Neural progenitor cell (in vitro differentiated cells): ENCODE data around the gene JAM2. TPM values are rescaled to one million over a fixed set of nuclear protein-coding genes. Genes with fewer than 3 reads are reported as not detected.
"Not testable (repeated sequence)": the region's sequence is repeated elsewhere in the genome, so short reads cannot be mapped to it uniquely, and the experiment has no call there.

Experiments
- DNase-seq: peaks from one replicate; pipeline ENCODE4 v3.0.0-alpha.2; 2016; ENCODE audit warnings: low spot score
- H2AFZ ChIP-seq: fragments of 200-600 bp; sonication (generic); replicated peaks from 2 replicates; pipeline ENCODE4 v1.6.1; 2016; ENCODE audit warnings: antibody characterized with exemption
- H3F3A ChIP-seq: fragments of 200-600 bp; sonication (generic); 2 replicates; pipeline ENCODE4 v1.6.1; 2016; ENCODE audit warnings: antibody characterized with exemption, low read depth
- H3K27ac ChIP-seq: fragments of 200-600 bp; sonication (generic); 2 replicates; pipeline ENCODE4 v1.5.1; 2016; ENCODE audit warnings: mild to moderate bottlenecking
- H3K27me3 ChIP-seq: fragments of 200-600 bp; sonication (generic); 2 replicates; pipeline ENCODE4 v1.6.1; 2016; ENCODE audit warnings: mild to moderate bottlenecking, moderate library complexity
- H3K36me3 ChIP-seq: fragments of 200-600 bp; sonication (generic); 2 replicates; pipeline ENCODE4 v1.5.1; 2016
- H3K4me1 ChIP-seq: fragments of 200-600 bp; sonication (generic); 2 replicates; pipeline ENCODE4 v1.6.1; 2016; ENCODE audit warnings: mixed run types
- H3K4me2 ChIP-seq: fragments of 200-600 bp; sonication (generic); 2 replicates; pipeline ENCODE4 v1.6.1; 2016
- H3K4me3 ChIP-seq: fragments of 200-600 bp; sonication (generic); 2 replicates; pipeline ENCODE4 v1.5.1; 2016
- H3K79me2 ChIP-seq: fragments of 200-600 bp; sonication (generic); 2 replicates; pipeline ENCODE4 v1.6.1; 2016; ENCODE audit warnings: low read depth
- H3K9ac ChIP-seq: fragments of 200-600 bp; sonication (generic); 2 replicates; pipeline ENCODE4 v1.6.1; 2016
- H3K9me3 ChIP-seq: fragments of 200-600 bp; sonication (generic); 2 replicates; pipeline ENCODE4 v1.5.1; 2016; ENCODE audit warnings: low read depth
- H4K20me1 ChIP-seq: fragments of 200-600 bp; sonication (generic); 2 replicates; pipeline ENCODE4 v1.6.1; 2016; ENCODE audit warnings: low read depth
- H3K27ac Mint-ChIP-seq: 3 replicates; pipeline ENCODE4 v1.8.0; 2021; ENCODE audit warnings: mixed read lengths
- H3K27me3 Mint-ChIP-seq: 2 replicates; pipeline ENCODE4 v1.8.0; 2022; ENCODE audit warnings: low read depth, mild to moderate bottlenecking, inconsistent platforms, moderate library complexity, mixed read lengths; ENCODE audit not compliant: insufficient read depth
- H3K36me3 Mint-ChIP-seq: 3 replicates; pipeline ENCODE4 v1.8.0; 2021; ENCODE audit warnings: mixed read lengths
- H3K4me1 Mint-ChIP-seq: 3 replicates; pipeline ENCODE4 v1.8.0; 2021; ENCODE audit warnings: mixed read lengths
- H3K4me3 Mint-ChIP-seq: 3 replicates; pipeline ENCODE4 v1.8.0; 2021; ENCODE audit warnings: mild to moderate bottlenecking, moderate library complexity, mixed read lengths
- H3K9me3 Mint-ChIP-seq: 3 replicates; pipeline ENCODE4 v1.8.0; 2020; ENCODE audit warnings: mixed read lengths
- EZH2 ChIP-seq: fragments of 200-600 bp; sonication (generic); IDR thresholded peaks from 2 replicates; pipeline ENCODE4 v1.6.1; 2017; ENCODE audit warnings: antibody characterized with exemption, mild to moderate bottlenecking, moderate library complexity
- EZH2phosphoT487 ChIP-seq: fragments of 200-600 bp; sonication (generic); IDR thresholded peaks from 2 replicates; pipeline ENCODE4 v1.6.1; 2017; ENCODE audit warnings: antibody characterized with exemption
- total RNA-seq: library from RNA; depleted of rRNA; stranded (reverse); fragments of >200 nt; gene quantifications from 2 replicates; pipeline ENCODE4 v1.2.3, GENCODE V29; 2015; ENCODE audit warnings: low replicate concordance
- TF ChIP-seq, protein P1 (sequence below): fragments of 200-600 bp; sonication (generic); IDR thresholded peaks from 2 replicates; pipeline ENCODE4 v1.5.1; 2017; ENCODE audit warnings: antibody characterized with exemption, mild to moderate bottlenecking

JAM2 gene
- total RNA-seq, 1 donor from 2014 or later, result 1.9 TPM

DNA sequence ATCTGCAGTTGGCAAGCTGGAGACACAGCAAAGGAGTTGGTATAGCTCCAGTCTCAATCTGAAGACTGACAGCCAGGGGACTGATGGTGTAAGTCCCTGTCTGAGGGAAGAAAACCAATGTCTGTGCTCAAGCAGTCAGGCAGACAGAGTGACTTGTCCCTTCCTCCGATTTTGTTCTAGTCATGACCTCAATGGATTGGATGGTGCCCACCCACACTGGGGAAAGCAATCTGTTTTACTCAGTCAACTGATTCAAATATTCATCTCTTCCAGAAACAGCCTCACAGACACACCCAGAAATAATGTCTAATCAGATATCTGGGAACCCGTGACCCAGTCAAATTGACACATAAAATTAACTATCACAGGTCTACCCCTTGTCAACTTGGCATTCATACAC is 19.9 kb upstream of the JAM2 start:
- Histone ChIP-seq H3K27me3 (no peaks in the 10 kb centered on the region), H3K36me3 (no peaks in the 10 kb centered on the region), H3K4me3 (no peak overlapping the region), H3K27ac (no peak overlapping the region), H3F3A (peaks cover 11% of the 10 kb centered on the region), H3K4me1 (peaks cover 11% of the 10 kb centered on the region), H3K9me3 (no peaks in the 10 kb centered on the region), H3K9ac (no peak overlapping the region), H2AFZ (no peak overlapping the region), H3K4me2 (no peak overlapping the region), H3K79me2 (no peaks in the 10 kb centered on the region), H4K20me1 (no peaks in the 10 kb centered on the region)
- Mint-ChIP-seq H3K9me3 (peaks cover 4% of the 10 kb centered on the region), H3K4me1 (peaks cover 8% of the 10 kb centered on the region), H3K27ac (no peak overlapping the region), H3K27me3 (peaks cover 2% of the 10 kb centered on the region), H3K4me3 (no peak overlapping the region), H3K36me3 (no peaks in the 10 kb centered on the region)
- TF ChIP-seq, protein P1, sequence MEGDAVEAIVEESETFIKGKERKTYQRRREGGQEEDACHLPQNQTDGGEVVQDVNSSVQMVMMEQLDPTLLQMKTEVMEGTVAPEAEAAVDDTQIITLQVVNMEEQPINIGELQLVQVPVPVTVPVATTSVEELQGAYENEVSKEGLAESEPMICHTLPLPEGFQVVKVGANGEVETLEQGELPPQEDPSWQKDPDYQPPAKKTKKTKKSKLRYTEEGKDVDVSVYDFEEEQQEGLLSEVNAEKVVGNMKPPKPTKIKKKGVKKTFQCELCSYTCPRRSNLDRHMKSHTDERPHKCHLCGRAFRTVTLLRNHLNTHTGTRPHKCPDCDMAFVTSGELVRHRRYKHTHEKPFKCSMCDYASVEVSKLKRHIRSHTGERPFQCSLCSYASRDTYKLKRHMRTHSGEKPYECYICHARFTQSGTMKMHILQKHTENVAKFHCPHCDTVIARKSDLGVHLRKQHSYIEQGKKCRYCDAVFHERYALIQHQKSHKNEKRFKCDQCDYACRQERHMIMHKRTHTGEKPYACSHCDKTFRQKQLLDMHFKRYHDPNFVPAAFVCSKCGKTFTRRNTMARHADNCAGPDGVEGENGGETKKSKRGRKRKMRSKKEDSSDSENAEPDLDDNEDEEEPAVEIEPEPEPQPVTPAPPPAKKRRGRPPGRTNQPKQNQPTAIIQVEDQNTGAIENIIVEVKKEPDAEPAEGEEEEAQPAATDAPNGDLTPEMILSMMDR, result no peak
- TF ChIP-seq EZH2, result no peak
- TF ChIP-seq EZH2phosphoT487, result no peak
- DNase-seq, result no peak

DNA sequence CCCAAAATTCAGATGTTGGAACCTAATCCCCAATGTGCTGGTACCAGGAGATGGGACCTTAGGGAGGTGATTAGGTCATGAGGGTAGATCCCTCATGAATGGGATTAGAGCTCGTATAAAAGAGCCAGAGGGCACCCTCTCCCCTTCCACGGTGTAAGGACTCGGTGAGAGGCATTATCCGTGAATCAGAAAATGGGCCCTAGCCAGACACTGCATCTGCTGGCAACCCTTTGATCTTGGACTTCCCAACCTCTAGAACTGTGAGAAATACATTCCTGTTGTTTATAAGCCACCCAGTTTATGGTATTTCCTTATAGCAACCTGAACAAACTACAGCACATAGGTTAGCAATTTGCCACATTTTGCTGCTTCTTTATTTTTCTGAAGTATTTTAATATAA is 14.5 kb upstream of the JAM2 start:
- Histone ChIP-seq H3F3A (peaks cover 4% of the 10 kb centered on the region), H3K9me3 (no peaks in the 10 kb centered on the region), H3K36me3 (no peaks in the 10 kb centered on the region), H3K79me2 (no peaks in the 10 kb centered on the region), H4K20me1 (no peaks in the 10 kb centered on the region), H3K27me3 (no peaks in the 10 kb centered on the region), H3K4me1 (peaks cover under 1% of the 10 kb centered on the region), H3K4me2 (no peak overlapping the region), H3K9ac (no peak overlapping the region), H2AFZ (no peak overlapping the region), H3K4me3 (no peak overlapping the region), H3K27ac (no peak overlapping the region)
- Mint-ChIP-seq H3K4me1 (peaks cover 9% of the 10 kb centered on the region), H3K36me3 (no peaks in the 10 kb centered on the region), H3K9me3 (peaks cover 4% of the 10 kb centered on the region), H3K27me3 (peaks cover 2% of the 10 kb centered on the region), H3K4me3 (no peak overlapping the region), H3K27ac (no peak overlapping the region)
- no peak for DNase-seq
- no peak for TF ChIP-seq EZH2
- no peak for TF ChIP-seq EZH2phosphoT487
- TF ChIP-seq, protein P1, result no peak

DNA sequence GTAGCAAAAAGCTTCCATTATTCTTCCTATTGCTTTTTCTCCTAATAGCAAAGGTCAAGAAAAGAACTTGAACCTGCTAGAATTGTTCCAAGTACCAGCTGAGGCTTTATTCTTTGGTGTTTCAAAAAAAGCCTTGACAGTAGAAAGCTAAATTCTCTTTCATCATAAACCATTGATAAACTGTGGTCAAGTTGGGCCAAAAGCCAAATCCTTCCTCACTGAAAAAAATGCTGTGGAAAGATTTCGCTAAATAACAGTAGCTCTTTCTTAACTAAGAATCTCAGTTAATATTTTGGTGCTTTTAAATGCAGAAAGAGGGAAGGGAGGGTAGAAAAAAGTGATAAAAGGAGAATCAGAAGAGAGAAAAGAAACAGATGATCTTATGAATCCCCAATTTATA is 14.0 kb upstream of the JAM2 start:
- H3K79me2 ChIP-seq, result no peaks in the 10 kb centered on the region
- no peak overlapping the region for H3K27ac ChIP-seq
- Mint-ChIP-seq H3K27me3 (peaks cover 2% of the 10 kb centered on the region), H3K27ac (no peak overlapping the region), H3K36me3 (no peaks in the 10 kb centered on the region), H3K9me3 (peaks cover 4% of the 10 kb centered on the region), H3K4me3 (no peak overlapping the region), H3K4me1 (peaks cover 13% of the 10 kb centered on the region)
- H3K4me3 ChIP-seq, result no peak overlapping the region
- H3K4me1 ChIP-seq, result peaks cover 6% of the 10 kb centered on the region
- peaks cover 4% of the 10 kb centered on the region for H3F3A ChIP-seq
- no peak overlapping the region for H2AFZ ChIP-seq
- no peak overlapping the region for H3K4me2 ChIP-seq
- H3K9me3 ChIP-seq, result no peaks in the 10 kb centered on the region
- DNase-seq, result no peak
- no peak for TF ChIP-seq EZH2
- TF ChIP-seq EZH2phosphoT487, result no peak
- TF ChIP-seq, protein P1, result no peak
- H3K9ac ChIP-seq, result no peak overlapping the region
- no peaks in the 10 kb centered on the region for H3K27me3 ChIP-seq
- no peaks in the 10 kb centered on the region for H4K20me1 ChIP-seq
- H3K36me3 ChIP-seq, result no peaks in the 10 kb centered on the region

DNA sequence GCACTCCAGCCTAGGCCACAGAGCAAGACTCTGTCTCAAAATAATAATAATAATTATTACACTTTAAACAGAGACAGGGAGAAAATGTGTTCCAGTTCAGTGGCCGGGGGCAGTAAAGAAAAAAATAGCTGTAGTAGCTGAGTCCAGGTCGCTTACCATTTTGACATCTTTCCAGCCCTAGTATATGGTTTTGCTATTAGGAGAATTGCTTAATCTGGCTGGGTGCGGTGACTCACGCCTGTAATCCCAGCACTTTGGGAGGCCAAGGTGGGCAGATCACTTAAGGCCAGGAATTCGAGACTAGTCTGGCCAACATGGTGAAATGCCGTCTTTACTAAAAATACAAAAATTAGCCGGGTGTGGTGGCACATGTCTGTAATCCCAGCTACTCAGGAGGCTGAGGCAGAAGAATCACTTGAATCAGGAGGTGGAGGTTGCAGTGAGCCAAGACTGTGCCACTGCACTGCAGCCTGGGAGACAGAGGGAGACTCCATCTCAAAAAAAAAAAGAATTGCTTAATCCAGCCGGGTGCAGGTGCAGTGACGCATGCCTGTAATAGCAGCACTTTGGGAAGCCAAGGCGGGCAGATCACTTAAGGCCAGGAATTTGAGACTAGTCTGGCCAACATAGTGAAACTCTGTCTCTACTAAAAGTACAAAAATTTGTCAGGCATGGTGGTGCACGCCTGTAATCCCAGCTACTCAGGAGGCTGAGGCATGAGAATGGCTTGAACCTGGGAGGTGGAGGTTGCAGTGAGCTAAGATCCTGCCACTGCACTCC is 13.1 kb upstream of the JAM2 start:
- not testable (repeated sequence) for H3K4me3 Mint-ChIP-seq, H3K9me3 Mint-ChIP-seq, H3K27ac Mint-ChIP-seq, H3K9ac ChIP-seq, DNase-seq, H3K4me3 ChIP-seq, H3K27me3 ChIP-seq, H3K79me2 ChIP-seq, H3F3A ChIP-seq, H3K4me2 ChIP-seq, H3K27ac ChIP-seq, H3K9me3 ChIP-seq, H4K20me1 ChIP-seq, H3K36me3 ChIP-seq, H3K36me3 Mint-ChIP-seq, H2AFZ ChIP-seq, H3K27me3 Mint-ChIP-seq, H3K4me1 ChIP-seq
- H3K4me1 Mint-ChIP-seq, result peaks cover 14% of the 10 kb centered on the region
